Panc1 (cell line): ENCODE data around the gene NUTM2F.

Source experiments
- CTCF ChIP-seq: fragments of 450-650 bp; IDR thresholded peaks from 2 replicates; pipeline ENCODE4 v1.5.1; 2017; ENCODE audit warnings: mild to moderate bottlenecking
- POLR2AphosphoS5 ChIP-seq: IDR thresholded peaks from 2 replicates; pipeline ENCODE4 v1.6.1; 2012; ENCODE audit warnings: mild to moderate bottlenecking, low read depth, low read length, moderate library complexity
- SIN3A ChIP-seq: IDR thresholded peaks from 2 replicates; pipeline ENCODE4 v1.6.1; 2012; ENCODE audit warnings: low read depth, mild to moderate bottlenecking, low read length, moderate library complexity, borderline replicate concordance; ENCODE audit not compliant: insufficient read depth

- no peak for TF ChIP-seq CTCF
- no peak for TF ChIP-seq POLR2AphosphoS5
- TF ChIP-seq SIN3A, result no peak
Measured at GRCh38 chr9:94277885-94278536, 50.4 kb downstream of the NUTM2F start.
